Transverse colon (tissue), 4 donors: ENCODE data around the gene PKNOX1.
"Not testable (repeated sequence)": the region's sequence is repeated elsewhere in the genome, so short reads cannot be mapped to it uniquely, and the experiment has no call there.

Experiments used
- CTCF ChIP-seq, 5 experiments: fragments of 200-600 bp in 3 of 5; fragments of 450-650 bp in 2 of 5; sonication (generic) in 3 of 5; IDR thresholded peaks; 1 replicate in 2 of 5; 2 replicates in 3 of 5; pipeline ENCODE4 v1.5.1; 2016 to 2017; ENCODE audit warnings: antibody characterized with exemption in 5 of 5, inconsistent platforms in 3 of 5, mild to moderate bottlenecking in 2 of 5, moderate library complexity in 1 of 5
- EP300 ChIP-seq: sonication (generic); formaldehyde crosslinking; IDR thresholded peaks from one replicate; pipeline ENCODE4 v1.6.1; 2017; ENCODE audit warnings: antibody characterized with exemption, low read depth
- POLR2A ChIP-seq: fragments of 450-650 bp; IDR thresholded peaks from one replicate; pipeline ENCODE4 v1.6.1; 2016; ENCODE audit warnings: antibody characterized with exemption, mild to moderate bottlenecking, moderate library complexity
- POLR2AphosphoS5 ChIP-seq, 3 donors: sonication (generic); formaldehyde crosslinking; IDR thresholded peaks; one replicate each; pipeline ENCODE4 v1.6.1; 2016; ENCODE audit warnings: antibody characterized with exemption in 3 of 3

DNA sequence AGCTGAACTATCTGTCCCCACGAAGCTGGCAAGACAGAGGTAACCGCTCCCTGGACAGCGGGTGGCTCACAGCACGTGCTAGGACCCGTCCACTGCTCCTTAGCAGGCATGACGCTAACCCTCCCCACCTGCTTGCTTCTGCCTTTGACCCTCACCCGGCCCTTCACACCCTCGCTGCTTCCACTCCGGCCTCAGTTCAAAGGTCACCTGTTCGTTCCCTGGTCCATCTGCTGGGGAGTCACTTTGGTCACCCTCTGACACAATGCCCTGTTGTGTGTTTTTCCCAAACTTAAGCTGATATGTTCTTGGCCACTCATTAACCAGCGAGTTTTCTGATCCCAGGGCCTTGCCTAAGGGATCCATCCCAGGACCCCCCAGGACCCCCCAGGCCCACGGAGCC, 93.7 kb downstream of the PKNOX1 start:
- not testable (repeated sequence) for TF ChIP-seq CTCF (IDR thresholded peaks at IDR 0.05); POLR2A; POLR2AphosphoS5 (IDR thresholded peaks at IDR 0.05); EP300
